OCI-LY7 (cell line): ENCODE results near the gene SLC25A25. TPM values are rescaled to one million over a fixed set of nuclear protein-coding genes. Genes with fewer than 3 reads are reported as not detected.
A peak's percentile ranks its signal among the peaks of the same experiment; 100 is the strongest.

Experiments used
- BruUV-seq: library from RNA; stranded (reverse); fragments of 400-500 nt; replicated peaks from 2 replicates; lab custom pipeline; 2021; lab: Mats Ljungman, UMichigan
- CTCF ChIA-PET: fragments of 300-600 bp; sonication (Branson Sonifier 250); formaldehyde crosslinking; loops from one replicate; lab custom pipeline; 2022; ENCODE audit warnings: antibody characterized with exemption; ENCODE audit not compliant: unreplicated experiment; lab: Charles Lee
- POLR2A ChIA-PET: fragments of 300-600 bp; sonication (Branson Sonifier 250); formaldehyde crosslinking; loops from one replicate; lab custom pipeline; 2022; ENCODE audit warnings: antibody characterized with exemption; lab: Charles Lee
- DNase-seq: peaks from one replicate; pipeline ENCODE4 v3.0.0-alpha.2; 2015; ENCODE audit warnings: low spot score
- H2AFZ ChIP-seq: fragments of 200-600 bp; sonication (generic), shearing (Covaris generic); 2 replicates; pipeline ENCODE4 v1.6.1; 2014; ENCODE audit warnings: mild to moderate bottlenecking, antibody characterized with exemption, low read length, moderate library complexity
- H3K27ac ChIP-seq: fragments of 200-600 bp; sonication (generic); 2 replicates; pipeline ENCODE4 v1.5.1; 2014; ENCODE audit warnings: mixed run types, low read depth, mild to moderate bottlenecking, moderate library complexity, low read length, inconsistent platforms; ENCODE audit not compliant: poor library complexity, severe bottlenecking
- H3K36me3 ChIP-seq: fragments of 200-600 bp; sonication (generic); 2 replicates; pipeline ENCODE4 v1.6.1; 2014; ENCODE audit warnings: mild to moderate bottlenecking, antibody characterized with exemption, low read length, moderate library complexity, mixed read lengths; ENCODE audit not compliant: insufficient read depth
- H3K4me1 ChIP-seq: fragments of 200-600 bp; sonication (generic); 2 replicates; pipeline ENCODE4 v1.5.1; 2014; ENCODE audit warnings: mild to moderate bottlenecking, low read length; ENCODE audit not compliant: insufficient read depth, poor library complexity, severe bottlenecking
- H3K4me2 ChIP-seq: fragments of 200-600 bp; sonication (generic); 2 replicates; pipeline ENCODE4 v1.6.1; 2014; ENCODE audit warnings: mild to moderate bottlenecking, low read length
- H3K4me3 ChIP-seq: fragments of 200-600 bp; sonication (generic); 2 replicates; pipeline ENCODE4 v1.5.1; 2014; ENCODE audit warnings: mild to moderate bottlenecking, low read depth, low read length; ENCODE audit not compliant: poor library complexity, severe bottlenecking
- H3K79me2 ChIP-seq: fragments of 200-600 bp; sonication (generic); 2 replicates; pipeline ENCODE4 v1.6.1; 2016; ENCODE audit warnings: low read depth, mild to moderate bottlenecking, low read length, moderate library complexity, mixed read lengths; ENCODE audit not compliant: insufficient read depth
- H3K9me2 ChIP-seq: fragments of 200-600 bp; sonication (generic); 2 replicates; pipeline ENCODE4 v1.6.1; 2016; ENCODE audit warnings: mild to moderate bottlenecking, low read length, mixed read lengths; ENCODE audit not compliant: insufficient read depth
- H3K9me3 ChIP-seq: fragments of 200-600 bp; sonication (generic); 2 replicates; pipeline ENCODE4 v1.6.1; 2014; ENCODE audit warnings: mild to moderate bottlenecking, mixed run types, low read length, mixed read lengths
- H4K20me1 ChIP-seq: fragments of 200-600 bp; sonication (generic); 2 replicates; pipeline ENCODE4 v1.6.1; 2014; ENCODE audit warnings: mild to moderate bottlenecking, antibody characterized with exemption, low read length, moderate library complexity, mixed read lengths; ENCODE audit not compliant: insufficient read depth
- EZH2phosphoT487 ChIP-seq: fragments of 200-600 bp; sonication (generic); IDR thresholded peaks from 2 replicates; pipeline ENCODE4 v1.6.1; 2018; ENCODE audit warnings: low read depth, borderline replicate concordance, mild to moderate bottlenecking, mixed run types, antibody characterized with exemption, low read length, moderate library complexity, mixed read lengths
- intact Hi-C: fragments of 100-400 bp; cut with micrococcal nuclease; formaldehyde crosslinking; loops from one replicate; pipeline ENCODE4 v1.10.0; 2022; ENCODE audit not compliant: unreplicated experiment
- total RNA-seq, 2 experiments: library from RNA; depleted of rRNA in 1 of 2; stranded (reverse); fragments of >200 nt in 1 of 2; shearing (Covaris generic) in 1 of 2; gene quantifications; 2 replicates each; pipeline ENCODE4 v1.2.3, GENCODE V29; 2014 to 2022
- TF ChIP-seq, protein P1 (sequence below): fragments of 200-600 bp; sonication (generic); conservative IDR thresholded peaks from 2 replicates; pipeline ENCODE4 v1.5.1; 2014; ENCODE audit warnings: mild to moderate bottlenecking, antibody characterized with exemption, low read length, moderate library complexity, mixed read lengths

Gene SLC25A25
- total RNA-seq, 2 experiments from 2014 or later, result 17.6 to 21.4 TPM

DNA sequence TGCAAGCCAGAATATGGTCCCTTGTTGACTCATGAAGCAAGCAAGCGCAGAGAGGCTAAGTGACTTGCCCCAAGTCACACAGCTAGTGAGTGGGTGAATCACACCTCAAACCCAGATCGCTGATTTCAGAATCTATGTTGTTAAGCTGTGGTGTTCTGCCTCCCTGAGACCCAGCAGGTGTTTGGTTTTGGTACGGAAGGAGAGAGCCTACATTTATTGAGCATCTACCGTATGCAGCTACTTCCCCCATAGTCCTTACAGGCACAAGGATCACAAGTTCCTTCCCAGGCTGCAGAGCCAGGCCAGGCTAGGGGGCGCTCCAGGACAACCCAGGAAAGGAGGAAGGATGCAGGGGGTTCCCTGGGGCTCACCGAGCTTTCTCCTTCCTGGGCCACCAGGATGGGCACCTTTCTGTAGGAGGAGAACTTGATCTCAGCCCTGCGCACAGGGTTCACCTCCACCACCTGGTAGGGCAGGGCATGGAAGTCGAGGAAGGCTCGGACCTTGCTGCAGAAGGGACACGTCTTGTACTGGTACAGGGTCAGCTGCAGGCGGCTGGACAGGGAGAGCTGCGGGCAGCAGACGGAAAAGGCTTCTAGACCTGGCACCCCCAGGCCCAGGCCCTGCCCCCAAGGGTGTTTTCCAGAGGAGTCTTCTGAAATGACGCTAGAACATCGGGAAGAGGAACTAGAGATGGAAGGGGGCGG, 57.0 kb downstream of the SLC25A25 start:
- ChIA-PET POLR2A (interaction anchor here (0.6 kb wide), 2 partner anchors 33 to 354 kb away, joined by 3 to 5 read pairs; no protein-coding TSS in a partner anchor), CTCF (interaction anchor here (0.6 kb wide), 1 partner anchor 240 kb away, joined by 3 read pairs; no protein-coding TSS in a partner anchor)
- Histone ChIP-seq H3K79me2 (peaks cover 24% of the 10 kb centered on the region), H4K20me1 (0 out of 2 replicates have a peak, but pooled peaks cover 12% of the 10 kb centered on the region), H3K36me3 (peaks cover 54% of the 10 kb centered on the region), H3K4me3 (peak overlapping the region; percentile 84), H3K4me1 (peaks cover 26% of the 10 kb centered on the region), H2AFZ (no peak overlapping the region), H3K9me2 (no peaks in the 10 kb centered on the region), H3K4me2 (peak overlapping the region; percentile 95), H3K27ac (peak overlapping the region; percentile 40), H3K9me3 (no peaks in the 10 kb centered on the region)
- intact Hi-C loops, result loop anchor here (5.0 kb wide), 1 partner anchor 67 kb away; the partner anchor contains the start of gene CIZ1
- TF ChIP-seq, protein P1, sequence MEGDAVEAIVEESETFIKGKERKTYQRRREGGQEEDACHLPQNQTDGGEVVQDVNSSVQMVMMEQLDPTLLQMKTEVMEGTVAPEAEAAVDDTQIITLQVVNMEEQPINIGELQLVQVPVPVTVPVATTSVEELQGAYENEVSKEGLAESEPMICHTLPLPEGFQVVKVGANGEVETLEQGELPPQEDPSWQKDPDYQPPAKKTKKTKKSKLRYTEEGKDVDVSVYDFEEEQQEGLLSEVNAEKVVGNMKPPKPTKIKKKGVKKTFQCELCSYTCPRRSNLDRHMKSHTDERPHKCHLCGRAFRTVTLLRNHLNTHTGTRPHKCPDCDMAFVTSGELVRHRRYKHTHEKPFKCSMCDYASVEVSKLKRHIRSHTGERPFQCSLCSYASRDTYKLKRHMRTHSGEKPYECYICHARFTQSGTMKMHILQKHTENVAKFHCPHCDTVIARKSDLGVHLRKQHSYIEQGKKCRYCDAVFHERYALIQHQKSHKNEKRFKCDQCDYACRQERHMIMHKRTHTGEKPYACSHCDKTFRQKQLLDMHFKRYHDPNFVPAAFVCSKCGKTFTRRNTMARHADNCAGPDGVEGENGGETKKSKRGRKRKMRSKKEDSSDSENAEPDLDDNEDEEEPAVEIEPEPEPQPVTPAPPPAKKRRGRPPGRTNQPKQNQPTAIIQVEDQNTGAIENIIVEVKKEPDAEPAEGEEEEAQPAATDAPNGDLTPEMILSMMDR, result peak; percentile 88
- no peak for TF ChIP-seq EZH2phosphoT487
- DNase-seq, result peak; percentile 64
- BruUV-seq, result no TSS peak

DNA sequence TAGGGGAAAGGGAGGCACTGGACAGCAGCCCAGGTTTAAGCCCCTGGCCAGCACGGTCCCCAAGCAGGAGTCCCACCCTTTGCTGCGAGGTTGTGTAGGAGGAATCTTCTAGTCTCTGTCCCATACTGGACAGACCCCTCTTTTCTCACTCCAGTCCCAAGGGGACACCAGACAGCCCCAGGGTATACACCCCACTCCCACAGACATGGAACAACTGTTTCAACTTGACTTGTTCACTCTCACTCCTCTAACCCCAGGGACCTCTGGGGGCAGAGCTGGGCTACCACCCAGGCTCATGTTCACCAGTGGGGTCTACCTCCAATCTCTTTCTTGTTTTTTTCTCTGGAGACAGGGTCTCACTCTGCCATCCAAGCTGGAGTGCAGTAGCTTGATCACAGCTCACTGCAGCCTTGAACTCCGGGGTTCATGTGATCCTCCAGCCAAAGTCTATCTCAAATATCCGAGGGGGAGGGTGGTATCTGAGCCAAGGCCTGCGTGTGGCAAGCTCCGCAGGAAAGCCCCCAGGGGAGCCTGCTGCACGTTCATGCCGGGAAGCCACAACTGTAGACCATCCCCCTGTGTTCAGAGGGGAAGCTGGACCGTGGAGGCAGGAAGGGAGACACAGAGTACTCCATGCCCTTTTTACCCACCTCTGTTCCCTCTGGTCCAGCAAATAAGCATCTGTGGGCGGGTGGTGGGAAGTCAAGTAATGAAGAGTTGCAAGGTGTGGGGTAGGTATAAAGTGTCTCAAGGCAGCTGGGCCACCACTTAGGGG, 57.7 kb downstream of the SLC25A25 start:
- H3K4me3 ChIP-seq, result peak overlapping the region; percentile 84
- ChIA-PET POLR2A (interaction anchor here (0.6 to 0.7 kb wide), 2 partner anchors 379 to 548 kb away, joined by 3 to 6 read pairs; no protein-coding TSS in a partner anchor), CTCF (interaction anchor here (0.5 kb wide), 1 partner anchor 16 kb away, joined by 3 read pairs; no protein-coding TSS in a partner anchor)
- H3K27ac ChIP-seq, result peak overlapping the region; percentile 40
- TF ChIP-seq, protein P1, result no peak
- no peak for TF ChIP-seq EZH2phosphoT487
- no peaks in the 10 kb centered on the region for H3K9me3 ChIP-seq
- H4K20me1 ChIP-seq, result 0 out of 2 replicates have a peak, but pooled peaks cover 12% of the 10 kb centered on the region
- peaks cover 24% of the 10 kb centered on the region for H3K79me2 ChIP-seq
- no peaks in the 10 kb centered on the region for H3K9me2 ChIP-seq
- no peak overlapping the region for H2AFZ ChIP-seq
- H3K4me1 ChIP-seq, result peaks cover 26% of the 10 kb centered on the region
- peak; percentile 24 for DNase-seq
- peak overlapping the region; percentile 95 for H3K4me2 ChIP-seq
- H3K36me3 ChIP-seq, result peaks cover 47% of the 10 kb centered on the region
- no TSS peak for BruUV-seq
- intact Hi-C loops, result loop anchor here (5.0 kb wide), 1 partner anchor 67 kb away; the partner anchor contains the start of gene CIZ1
